HFFc6 (cell line): ENCODE results near the gene MYZAP. TPM values are rescaled to one million over a fixed set of nuclear protein-coding genes. Genes with fewer than 3 reads are reported as not detected.
A peak's percentile ranks its signal among the peaks of the same experiment; 100 is the strongest.

Source experiments
- DNase-seq: peaks from one replicate; pipeline ENCODE4 v3.0.0-alpha.2; 2018
- H3K27ac Mint-ChIP-seq: 2 replicates; pipeline ENCODE4 v1.8.0; 2020; ENCODE audit warnings: mild to moderate bottlenecking, mixed read lengths
- H3K27me3 Mint-ChIP-seq: 2 replicates; pipeline ENCODE4 v1.8.0; 2021; ENCODE audit warnings: mild to moderate bottlenecking, moderate library complexity, mixed read lengths; ENCODE audit not compliant: insufficient read depth
- H3K36me3 Mint-ChIP-seq: 2 replicates; pipeline ENCODE4 v1.8.0; 2021; ENCODE audit warnings: low read depth, mixed read lengths
- H3K4me1 Mint-ChIP-seq: 2 replicates; pipeline ENCODE4 v1.8.0; 2020; ENCODE audit warnings: low read depth, mixed read lengths
- H3K4me3 Mint-ChIP-seq: 2 replicates; pipeline ENCODE4 v1.8.0; 2020; ENCODE audit warnings: mild to moderate bottlenecking, moderate library complexity, mixed read lengths
- H3K9me3 Mint-ChIP-seq: 2 replicates; pipeline ENCODE4 v1.8.0; 2020; ENCODE audit warnings: mild to moderate bottlenecking, mixed read lengths
- CTCF ChIP-seq: fragments of 200-600 bp; sonication (generic); IDR thresholded peaks from 2 replicates; pipeline ENCODE4 v1.5.0; 2021; ENCODE audit warnings: antibody characterized with exemption, mild to moderate bottlenecking
- total RNA-seq, 6 experiments: library from RNA; stranded (reverse); fragmentation: NEBNext Ultra II Directional; extraction: Animal tissue kit (Norgen Biotek cat#: 25700); gene quantifications; 2 replicates in 1 of 6; 3 replicates in 5 of 6; pipeline ENCODE4 v1.2.3, GENCODE V29; 2021

Gene MYZAP
- total RNA-seq, 6 experiments from 2014 or later, result 0.12 TPM; not detected in 5

GRCh38 chr15:57651445-57651844 is 59.7 kb downstream of the MYZAP start:
- TF ChIP-seq CTCF, result no peak
- no peaks in the 10 kb centered on the region for H3K36me3 Mint-ChIP-seq
- H3K4me1 Mint-ChIP-seq, result peaks cover 10% of the 10 kb centered on the region
- no peak for DNase-seq
- H3K27ac Mint-ChIP-seq, result no peak overlapping the region
- peaks cover 7% of the 10 kb centered on the region for H3K27me3 Mint-ChIP-seq
- H3K9me3 Mint-ChIP-seq, result no peaks in the 10 kb centered on the region
- no peak overlapping the region for H3K4me3 Mint-ChIP-seq

- no peak overlapping the region for H3K27ac Mint-ChIP-seq
- no peak for TF ChIP-seq CTCF
- H3K4me1 Mint-ChIP-seq, result peaks cover 10% of the 10 kb centered on the region
- H3K9me3 Mint-ChIP-seq, result no peaks in the 10 kb centered on the region
- H3K36me3 Mint-ChIP-seq, result no peaks in the 10 kb centered on the region
- H3K4me3 Mint-ChIP-seq, result no peak overlapping the region
- no peak for DNase-seq
- peaks cover 7% of the 10 kb centered on the region for H3K27me3 Mint-ChIP-seq
These were observed 60.8 kb downstream of the MYZAP start for GRCh38 chr15:57652481-57652880.

GRCh38 chr15:57654153-57654852 is 62.6 kb downstream of the MYZAP start:
- Mint-ChIP-seq H3K27me3 (peaks cover 7% of the 10 kb centered on the region), H3K4me1 (peaks cover 10% of the 10 kb centered on the region), H3K27ac (no peak overlapping the region), H3K9me3 (no peaks in the 10 kb centered on the region), H3K4me3 (no peak overlapping the region), H3K36me3 (no peaks in the 10 kb centered on the region)
- TF ChIP-seq CTCF, result no peak
- DNase-seq, result peak; percentile 31

GRCh38 chr15:57655053-57655452 is 63.3 kb downstream of the MYZAP start:
- Mint-ChIP-seq H3K36me3 (no peaks in the 10 kb centered on the region), H3K27me3 (peaks cover 7% of the 10 kb centered on the region)
- no peak for TF ChIP-seq CTCF

GRCh38 chr15:57655809-57656208 is 64.1 kb downstream of the MYZAP start:
- no peak overlapping the region for H3K27ac Mint-ChIP-seq
- no peaks in the 10 kb centered on the region for H3K9me3 Mint-ChIP-seq
- no peak for DNase-seq
- H3K27me3 Mint-ChIP-seq, result peaks cover 7% of the 10 kb centered on the region
- TF ChIP-seq CTCF, result peak; percentile 20; the same call in 1 of the 2 replicates
- peaks cover 10% of the 10 kb centered on the region for H3K4me1 Mint-ChIP-seq
- H3K4me3 Mint-ChIP-seq, result no peak overlapping the region
- no peaks in the 10 kb centered on the region for H3K36me3 Mint-ChIP-seq

More at GRCh38 chr15:57655053-57655452, 63.3 kb downstream of the MYZAP start:
- no peaks in the 10 kb centered on the region for H3K9me3 Mint-ChIP-seq
- H3K4me1 Mint-ChIP-seq, result peaks cover 10% of the 10 kb centered on the region
- H3K4me3 Mint-ChIP-seq, result no peak overlapping the region
- no peak overlapping the region for H3K27ac Mint-ChIP-seq
- no peak for DNase-seq
